ENCODE data around the gene BID. TPM values are rescaled to one million over a fixed set of nuclear protein-coding genes. Genes with fewer than 3 reads are reported as not detected.

BID gene
- total RNA-seq, 1 experiment from 2014 or later: 32.5 TPM

- no peak overlapping the region for H3K4me3 Mint-ChIP-seq
- H3K36me3 Mint-ChIP-seq: peaks cover 2% of the 10 kb centered on the region; the same call in 1 of the 2 replicates
- no peaks in the 10 kb centered on the region for H3K27me3 Mint-ChIP-seq (ENCODE audit: low read depth)
- DNase-seq (ENCODE audit: low spot score): no peak
- CTCF ChIA-PET: no interaction called here
- TF ChIP-seq E2F1 (CRISPR knock-in tag; IDR thresholded peaks at IDR 0.05): no peak
- TF ChIP-seq, protein P1, sequence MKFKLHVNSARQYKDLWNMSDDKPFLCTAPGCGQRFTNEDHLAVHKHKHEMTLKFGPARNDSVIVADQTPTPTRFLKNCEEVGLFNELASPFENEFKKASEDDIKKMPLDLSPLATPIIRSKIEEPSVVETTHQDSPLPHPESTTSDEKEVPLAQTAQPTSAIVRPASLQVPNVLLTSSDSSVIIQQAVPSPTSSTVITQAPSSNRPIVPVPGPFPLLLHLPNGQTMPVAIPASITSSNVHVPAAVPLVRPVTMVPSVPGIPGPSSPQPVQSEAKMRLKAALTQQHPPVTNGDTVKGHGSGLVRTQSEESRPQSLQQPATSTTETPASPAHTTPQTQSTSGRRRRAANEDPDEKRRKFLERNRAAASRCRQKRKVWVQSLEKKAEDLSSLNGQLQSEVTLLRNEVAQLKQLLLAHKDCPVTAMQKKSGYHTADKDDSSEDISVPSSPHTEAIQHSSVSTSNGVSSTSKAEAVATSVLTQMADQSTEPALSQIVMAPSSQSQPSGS (CRISPR knock-in tag; IDR thresholded peaks at IDR 0.05; ENCODE audit: borderline replicate concordance, low read depth): no peak
- no peak for TF ChIP-seq HMGA2 (CRISPR knock-in tag; IDR thresholded peaks at IDR 0.05)
- TF ChIP-seq ZNF396 (CRISPR knock-in tag; IDR thresholded peaks at IDR 0.05; ENCODE audit: borderline replicate concordance): no peak
- TF ChIP-seq TP53 (CRISPR knock-in tag; IDR thresholded peaks at IDR 0.05): no peak
- TF ChIP-seq, protein P2, sequence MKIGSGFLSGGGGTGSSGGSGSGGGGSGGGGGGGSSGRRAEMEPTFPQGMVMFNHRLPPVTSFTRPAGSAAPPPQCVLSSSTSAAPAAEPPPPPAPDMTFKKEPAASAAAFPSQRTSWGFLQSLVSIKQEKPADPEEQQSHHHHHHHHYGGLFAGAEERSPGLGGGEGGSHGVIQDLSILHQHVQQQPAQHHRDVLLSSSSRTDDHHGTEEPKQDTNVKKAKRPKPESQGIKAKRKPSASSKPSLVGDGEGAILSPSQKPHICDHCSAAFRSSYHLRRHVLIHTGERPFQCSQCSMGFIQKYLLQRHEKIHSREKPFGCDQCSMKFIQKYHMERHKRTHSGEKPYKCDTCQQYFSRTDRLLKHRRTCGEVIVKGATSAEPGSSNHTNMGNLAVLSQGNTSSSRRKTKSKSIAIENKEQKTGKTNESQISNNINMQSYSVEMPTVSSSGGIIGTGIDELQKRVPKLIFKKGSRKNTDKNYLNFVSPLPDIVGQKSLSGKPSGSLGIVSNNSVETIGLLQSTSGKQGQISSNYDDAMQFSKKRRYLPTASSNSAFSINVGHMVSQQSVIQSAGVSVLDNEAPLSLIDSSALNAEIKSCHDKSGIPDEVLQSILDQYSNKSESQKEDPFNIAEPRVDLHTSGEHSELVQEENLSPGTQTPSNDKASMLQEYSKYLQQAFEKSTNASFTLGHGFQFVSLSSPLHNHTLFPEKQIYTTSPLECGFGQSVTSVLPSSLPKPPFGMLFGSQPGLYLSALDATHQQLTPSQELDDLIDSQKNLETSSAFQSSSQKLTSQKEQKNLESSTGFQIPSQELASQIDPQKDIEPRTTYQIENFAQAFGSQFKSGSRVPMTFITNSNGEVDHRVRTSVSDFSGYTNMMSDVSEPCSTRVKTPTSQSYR (CRISPR knock-in tag; IDR thresholded peaks at IDR 0.05): no peak
- no peak for TF ChIP-seq TCF7 (CRISPR knock-in tag; IDR thresholded peaks at IDR 0.05; ENCODE audit: low read depth)
- TF ChIP-seq ESRRA (CRISPR knock-in tag; IDR thresholded peaks at IDR 0.05; ENCODE audit: borderline replicate concordance): no peak
- TF ChIP-seq FOXP1 (CRISPR knock-in tag; IDR thresholded peaks at IDR 0.05; ENCODE audit: borderline replicate concordance): no peak
- no peak for TF ChIP-seq E2F5 (CRISPR knock-in tag; IDR thresholded peaks at IDR 0.05)
- TF ChIP-seq RELA (CRISPR knock-in tag; IDR thresholded peaks at IDR 0.05; ENCODE audit: borderline replicate concordance): no peak
- no peak for TF ChIP-seq TEAD4 (CRISPR knock-in tag; IDR thresholded peaks at IDR 0.05)
- TF ChIP-seq ZNF671 (CRISPR knock-in tag; IDR thresholded peaks at IDR 0.05): no peak
- ATAC-seq: no peak
- POLR2A ChIA-PET: no interaction called here
- H3K9me3 Mint-ChIP-seq: no peaks in the 10 kb centered on the region
- peaks cover 7% of the 10 kb centered on the region; the same call in 1 of the 2 replicates for H3K4me1 Mint-ChIP-seq
- H3K27ac Mint-ChIP-seq: no peak overlapping the region
Observed at GRCh38 chr22:17712441-17712840, 61.8 kb downstream of the BID start.

DNA sequence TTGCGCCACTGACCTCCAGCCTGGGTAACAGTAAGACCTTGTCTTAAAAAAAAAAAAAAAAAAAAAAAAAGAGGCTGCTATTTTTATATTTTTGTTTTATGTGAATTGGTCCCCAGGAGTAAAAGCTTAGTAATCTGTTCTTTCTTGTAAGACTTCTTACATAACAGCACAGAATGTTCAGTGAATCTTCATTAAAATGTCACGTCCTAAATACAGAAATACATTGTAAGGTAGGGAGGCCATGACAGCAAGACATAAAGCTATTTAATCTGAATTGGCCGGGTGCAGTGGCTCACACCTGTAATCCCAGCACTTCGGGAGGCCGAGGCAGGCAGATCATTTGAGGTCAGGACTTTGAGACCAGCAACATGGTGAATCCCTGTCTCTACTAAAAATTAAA lies 64.2 kb downstream of the BID start:
- ATAC-seq: no peak
- CTCF ChIA-PET: interaction anchor here (0.7 kb wide), 1 partner anchor 152 kb away, joined by 3 read pairs; no protein-coding TSS in a partner anchor
- no peak for TF ChIP-seq IRF2 (CRISPR knock-in tag; IDR thresholded peaks at IDR 0.05; ENCODE audit: borderline replicate concordance, low read depth)
- TF ChIP-seq, protein P3, sequence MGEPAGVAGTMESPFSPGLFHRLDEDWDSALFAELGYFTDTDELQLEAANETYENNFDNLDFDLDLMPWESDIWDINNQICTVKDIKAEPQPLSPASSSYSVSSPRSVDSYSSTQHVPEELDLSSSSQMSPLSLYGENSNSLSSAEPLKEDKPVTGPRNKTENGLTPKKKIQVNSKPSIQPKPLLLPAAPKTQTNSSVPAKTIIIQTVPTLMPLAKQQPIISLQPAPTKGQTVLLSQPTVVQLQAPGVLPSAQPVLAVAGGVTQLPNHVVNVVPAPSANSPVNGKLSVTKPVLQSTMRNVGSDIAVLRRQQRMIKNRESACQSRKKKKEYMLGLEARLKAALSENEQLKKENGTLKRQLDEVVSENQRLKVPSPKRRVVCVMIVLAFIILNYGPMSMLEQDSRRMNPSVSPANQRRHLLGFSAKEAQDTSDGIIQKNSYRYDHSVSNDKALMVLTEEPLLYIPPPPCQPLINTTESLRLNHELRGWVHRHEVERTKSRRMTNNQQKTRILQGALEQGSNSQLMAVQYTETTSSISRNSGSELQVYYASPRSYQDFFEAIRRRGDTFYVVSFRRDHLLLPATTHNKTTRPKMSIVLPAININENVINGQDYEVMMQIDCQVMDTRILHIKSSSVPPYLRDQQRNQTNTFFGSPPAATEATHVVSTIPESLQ (CRISPR knock-in tag; IDR thresholded peaks at IDR 0.05): no peak
- TF ChIP-seq PRDM15 (CRISPR knock-in tag; IDR thresholded peaks at IDR 0.05): no peak
- TF ChIP-seq ZNF416 (CRISPR knock-in tag; IDR thresholded peaks at IDR 0.05): no peak
- no peak for TF ChIP-seq NR1H2 (CRISPR knock-in tag; IDR thresholded peaks at IDR 0.05)
- TF ChIP-seq, protein P4, sequence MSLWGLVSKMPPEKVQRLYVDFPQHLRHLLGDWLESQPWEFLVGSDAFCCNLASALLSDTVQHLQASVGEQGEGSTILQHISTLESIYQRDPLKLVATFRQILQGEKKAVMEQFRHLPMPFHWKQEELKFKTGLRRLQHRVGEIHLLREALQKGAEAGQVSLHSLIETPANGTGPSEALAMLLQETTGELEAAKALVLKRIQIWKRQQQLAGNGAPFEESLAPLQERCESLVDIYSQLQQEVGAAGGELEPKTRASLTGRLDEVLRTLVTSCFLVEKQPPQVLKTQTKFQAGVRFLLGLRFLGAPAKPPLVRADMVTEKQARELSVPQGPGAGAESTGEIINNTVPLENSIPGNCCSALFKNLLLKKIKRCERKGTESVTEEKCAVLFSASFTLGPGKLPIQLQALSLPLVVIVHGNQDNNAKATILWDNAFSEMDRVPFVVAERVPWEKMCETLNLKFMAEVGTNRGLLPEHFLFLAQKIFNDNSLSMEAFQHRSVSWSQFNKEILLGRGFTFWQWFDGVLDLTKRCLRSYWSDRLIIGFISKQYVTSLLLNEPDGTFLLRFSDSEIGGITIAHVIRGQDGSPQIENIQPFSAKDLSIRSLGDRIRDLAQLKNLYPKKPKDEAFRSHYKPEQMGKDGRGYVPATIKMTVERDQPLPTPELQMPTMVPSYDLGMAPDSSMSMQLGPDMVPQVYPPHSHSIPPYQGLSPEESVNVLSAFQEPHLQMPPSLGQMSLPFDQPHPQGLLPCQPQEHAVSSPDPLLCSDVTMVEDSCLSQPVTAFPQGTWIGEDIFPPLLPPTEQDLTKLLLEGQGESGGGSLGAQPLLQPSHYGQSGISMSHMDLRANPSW (CRISPR knock-in tag; conservative IDR thresholded peaks at IDR 0.05; ENCODE audit: low read depth): no peak
- no peak for TF ChIP-seq ZNF219 (CRISPR knock-in tag; IDR thresholded peaks at IDR 0.05; ENCODE audit: borderline replicate concordance)

More for the DNA sequence above, 64.2 kb downstream of the BID start:
- POLR2A ChIA-PET: no interaction called here
- H3K9me3 Mint-ChIP-seq: no peaks in the 10 kb centered on the region
- H3K4me1 Mint-ChIP-seq: peaks cover 13% of the 10 kb centered on the region
- no peaks in the 10 kb centered on the region for H3K27me3 Mint-ChIP-seq (ENCODE audit: low read depth)
- no peak overlapping the region; the same call in 1 of the 2 replicates for H3K27ac Mint-ChIP-seq
- DNase-seq (ENCODE audit: low spot score): no peak
- no peak overlapping the region for H3K4me3 Mint-ChIP-seq
- H3K36me3 Mint-ChIP-seq: peaks cover 9% of the 10 kb centered on the region

All from WTC11 (cell line).